Left lung (tissue), 10 donors: ENCODE results near the gene ATP6V0C. TPM values are rescaled to one million over a fixed set of nuclear protein-coding genes. Genes with fewer than 3 reads are reported as not detected.
"Not testable (repeated sequence)": the region's sequence is repeated elsewhere in the genome, so short reads cannot be mapped to it uniquely, and the experiment has no call there.

ENCODE experiments used
- ATAC-seq: fragments of 200-7000 bp; cut with Tn5 transposase; one replicate; pipeline ENCODE4 v1.9.1; 2020; ENCODE audit warnings: moderate library complexity
- DNase-seq, 4 donors: peaks; one replicate each; pipeline ENCODE4 v3.0.0-alpha.2; 2013 to 2020
- H3K27ac ChIP-seq, 2 donors: fragments of 200-600 bp; sonication (generic) in 1 of 2; one replicate each; pipeline versions ENCODE4 v1.5.0 to v1.8.0; 2020 to 2021
- H3K27me3 ChIP-seq, 2 donors: fragments of 200-600 bp; sonication (generic) in 1 of 2; one replicate each; pipeline versions ENCODE4 v1.5.0 to v1.8.0; 2020 to 2021
- H3K36me3 ChIP-seq, 2 donors: fragments of 200-600 bp; sonication (generic) in 1 of 2; one replicate each; pipeline versions ENCODE4 v1.5.0 to v1.8.0; 2020 to 2021
- H3K4me1 ChIP-seq, 2 donors: fragments of 200-600 bp; one replicate each; pipeline ENCODE4 v1.8.0; 2021
- H3K4me3 ChIP-seq, 2 donors: fragments of 200-600 bp; sonication (generic) in 1 of 2; one replicate each; pipeline versions ENCODE4 v1.5.0 to v1.8.0; 2020 to 2021; ENCODE audit warnings: mild to moderate bottlenecking in 1 of 2
- H3K9me3 ChIP-seq, 2 donors: fragments of 200-600 bp; sonication (generic) in 1 of 2; one replicate each; pipeline versions ENCODE4 v1.5.0 to v1.8.0; 2020 to 2021
- intact Hi-C, 2 donors: fragments of 100-400 bp; cut with DNase I; formaldehyde crosslinking; loops; one replicate each; pipeline versions ENCODE4 v1.11.2 to v1.14.2; 2022
- polyA plus RNA-seq, 6 donors: library from polyadenylated mRNA; unstranded; fragments of 120-200 nt; gene quantifications; one replicate each; pipeline ENCODE4 v1.2.1, GENCODE V29; 2013; ENCODE audit not compliant: insufficient read length in 6 of 6
- total RNA-seq, 2 donors: library from RNA; stranded (reverse); fragmentation: NEBNext Ultra II Directional; extraction: Animal tissue kit (Norgen Biotek cat#: 25700); gene quantifications; one replicate each; pipeline ENCODE4 v1.2.1, GENCODE V29; 2021
- TF ChIP-seq, protein P1 (sequence below), 2 donors: fragments of 200-600 bp; sonication (generic) in 1 of 2; IDR thresholded peaks; one replicate each; pipeline versions ENCODE4 v1.5.0 to v1.8.0; 2021; ENCODE audit warnings: antibody characterized with exemption in 2 of 2
- donor health status: DM: no; HTN: yes; CAD: no.
- donor health status: DM: no; HTN: no; CAD: no.

Gene ATP6V0C
- total and polyA plus RNA-seq, 8 donors = 76.6 to 333 (median 102) TPM

DNA sequence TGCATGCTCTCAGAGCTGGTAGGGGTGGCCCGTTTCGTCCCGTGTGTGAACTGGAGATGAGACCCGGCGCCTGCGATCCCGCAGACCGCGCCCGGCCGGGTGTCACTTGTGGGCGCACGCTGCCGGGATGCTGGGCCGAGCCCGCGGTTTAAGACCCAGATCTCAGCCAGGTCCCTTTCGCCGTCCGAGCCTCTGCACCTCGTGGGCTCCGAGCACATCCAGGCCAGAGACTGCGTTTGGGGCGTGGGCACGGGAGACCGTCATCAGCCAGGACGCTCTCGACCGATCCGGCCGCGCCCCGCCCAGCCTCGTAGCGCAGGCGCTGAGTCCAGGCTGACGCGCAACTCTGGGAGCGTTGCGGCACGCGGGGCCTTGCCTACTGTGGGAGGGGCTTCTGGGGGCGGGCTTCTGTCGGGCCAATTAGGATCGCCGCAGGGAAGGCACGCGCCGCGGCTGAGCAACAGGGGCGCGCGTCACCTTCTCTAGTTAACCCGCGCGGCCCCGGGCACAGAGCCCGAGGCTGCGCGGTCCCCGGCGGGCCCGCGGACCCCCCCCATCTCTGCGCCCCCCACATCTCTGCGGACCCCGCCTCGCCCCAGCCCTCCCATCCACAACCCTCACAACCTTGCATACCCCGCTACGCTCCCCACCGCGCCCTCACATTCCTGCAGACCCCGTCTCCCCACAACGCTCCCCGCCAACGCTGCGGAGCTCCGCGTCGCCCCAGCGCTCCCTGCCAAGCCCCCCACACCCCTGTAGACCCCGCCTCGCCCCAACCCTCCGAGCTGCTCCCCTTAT lies 18.1 kb downstream of the ATP6V0C start:
- peaks cover 2 to 56% of the 10 kb centered on the region in 2 donors for H3K4me1 ChIP-seq
- DNase-seq (peak; percentile 95 to 100 (median 99)), ATAC-seq (peak; percentile 94)
- H3K9me3 ChIP-seq = no peaks in the 10 kb centered on the region
- intact Hi-C loops = no loop called here
- peak overlapping the region; percentile 93 to 98 for H3K27ac ChIP-seq
- peaks cover 0 to 40% of the 10 kb centered on the region in 2 donors for H3K36me3 ChIP-seq
- TF ChIP-seq, protein P1, sequence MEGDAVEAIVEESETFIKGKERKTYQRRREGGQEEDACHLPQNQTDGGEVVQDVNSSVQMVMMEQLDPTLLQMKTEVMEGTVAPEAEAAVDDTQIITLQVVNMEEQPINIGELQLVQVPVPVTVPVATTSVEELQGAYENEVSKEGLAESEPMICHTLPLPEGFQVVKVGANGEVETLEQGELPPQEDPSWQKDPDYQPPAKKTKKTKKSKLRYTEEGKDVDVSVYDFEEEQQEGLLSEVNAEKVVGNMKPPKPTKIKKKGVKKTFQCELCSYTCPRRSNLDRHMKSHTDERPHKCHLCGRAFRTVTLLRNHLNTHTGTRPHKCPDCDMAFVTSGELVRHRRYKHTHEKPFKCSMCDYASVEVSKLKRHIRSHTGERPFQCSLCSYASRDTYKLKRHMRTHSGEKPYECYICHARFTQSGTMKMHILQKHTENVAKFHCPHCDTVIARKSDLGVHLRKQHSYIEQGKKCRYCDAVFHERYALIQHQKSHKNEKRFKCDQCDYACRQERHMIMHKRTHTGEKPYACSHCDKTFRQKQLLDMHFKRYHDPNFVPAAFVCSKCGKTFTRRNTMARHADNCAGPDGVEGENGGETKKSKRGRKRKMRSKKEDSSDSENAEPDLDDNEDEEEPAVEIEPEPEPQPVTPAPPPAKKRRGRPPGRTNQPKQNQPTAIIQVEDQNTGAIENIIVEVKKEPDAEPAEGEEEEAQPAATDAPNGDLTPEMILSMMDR (IDR thresholded peaks at IDR 0.05) = no peak
- peak overlapping the region; percentile 48 to 56 for H3K4me3 ChIP-seq
- no peaks in the 10 kb centered on the region for H3K27me3 ChIP-seq

DNA sequence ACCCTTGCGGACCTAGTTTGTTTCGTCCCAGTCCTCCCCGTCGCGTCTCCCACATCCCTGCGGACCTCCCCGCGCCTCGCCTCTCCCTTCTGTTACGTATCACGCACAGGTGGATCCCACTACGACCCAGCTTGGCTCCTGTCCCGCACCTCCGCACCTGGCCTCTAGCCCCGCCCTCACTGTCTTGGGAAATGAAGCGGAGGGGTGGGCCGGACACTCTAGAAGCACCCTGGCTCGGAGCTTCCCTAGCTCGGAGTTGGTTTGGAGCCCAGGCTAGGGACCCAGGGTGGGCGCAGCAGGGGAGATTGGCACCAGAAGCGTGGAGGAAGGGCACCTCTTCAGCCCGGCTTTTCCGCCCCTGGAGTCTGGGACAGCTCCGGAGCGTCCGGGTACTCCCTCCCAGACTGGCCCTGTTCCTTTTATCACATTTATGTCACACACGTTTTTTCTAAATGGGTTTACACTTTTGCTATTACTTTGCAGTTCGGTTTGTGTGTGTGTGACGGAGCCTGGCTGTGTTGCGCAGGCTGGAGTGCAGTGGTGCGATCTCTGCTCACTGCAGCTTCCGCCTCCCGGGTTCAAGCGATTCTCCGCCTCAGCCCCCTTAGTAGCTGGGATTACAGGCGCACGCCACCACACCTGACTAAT lies 18.9 kb downstream of the ATP6V0C start:
- TF ChIP-seq, protein P1 (IDR thresholded peaks at IDR 0.05) = no peak
- Histone ChIP-seq H3K4me1 (peaks cover 2 to 59% of the 10 kb centered on the region in 2 donors), H3K27ac (peak overlapping the region; percentile 93 to 98), H3K4me3 (peak overlapping the region; percentile 48 to 56), H3K36me3 (peaks cover 0 to 33% of the 10 kb centered on the region in 2 donors), H3K9me3 (no peaks in the 10 kb centered on the region), H3K27me3 (no peaks in the 10 kb centered on the region)
- ATAC-seq (peak; percentile 60), DNase-seq (peak; percentile 56 to 89 (median 82))
- intact Hi-C loops = no loop called here

DNA sequence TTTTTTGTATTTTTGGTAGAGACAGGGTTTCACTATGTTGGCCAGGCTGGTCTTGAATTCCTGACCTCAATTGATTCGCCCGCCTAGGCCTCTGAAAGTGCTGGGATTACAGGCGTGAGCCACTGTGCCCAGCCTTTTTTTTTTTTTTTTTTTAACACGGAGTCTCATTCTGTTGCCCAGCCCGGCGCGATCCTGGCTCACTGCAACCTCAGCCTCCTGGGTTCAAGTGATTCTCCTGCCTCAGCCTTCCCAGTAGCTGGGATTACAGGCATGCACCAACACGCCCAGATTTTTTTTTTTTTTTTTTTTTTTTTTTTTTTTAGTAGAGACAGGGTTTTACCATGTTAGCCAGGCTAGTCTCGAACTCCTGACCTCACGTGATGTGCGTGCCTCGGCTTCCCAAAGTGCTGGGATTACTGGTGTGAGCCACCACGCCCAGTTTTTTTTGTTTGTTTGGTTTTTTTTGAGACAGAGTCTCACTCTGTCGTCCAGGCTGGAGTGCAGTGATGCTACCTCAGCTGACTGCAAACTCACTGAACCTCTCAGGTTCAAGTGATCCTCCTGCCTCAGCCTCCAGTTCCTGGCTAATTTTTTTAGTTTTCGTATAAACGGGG lies 19.5 kb downstream of the ATP6V0C start:
- H3K9me3 ChIP-seq, ATAC-seq, intact Hi-C loops, H3K27me3 ChIP-seq: not testable (repeated sequence)
- H3K4me3 ChIP-seq = peak overlapping the region; percentile 48 to 56
- H3K27ac ChIP-seq = peak overlapping the region; percentile 93 to 98
- peaks cover 2 to 59% of the 10 kb centered on the region in 2 donors for H3K4me1 ChIP-seq
- peaks cover 0 to 27% of the 10 kb centered on the region in 2 donors for H3K36me3 ChIP-seq
- peak in 1 of 4 donors; percentile 21 for DNase-seq

DNA sequence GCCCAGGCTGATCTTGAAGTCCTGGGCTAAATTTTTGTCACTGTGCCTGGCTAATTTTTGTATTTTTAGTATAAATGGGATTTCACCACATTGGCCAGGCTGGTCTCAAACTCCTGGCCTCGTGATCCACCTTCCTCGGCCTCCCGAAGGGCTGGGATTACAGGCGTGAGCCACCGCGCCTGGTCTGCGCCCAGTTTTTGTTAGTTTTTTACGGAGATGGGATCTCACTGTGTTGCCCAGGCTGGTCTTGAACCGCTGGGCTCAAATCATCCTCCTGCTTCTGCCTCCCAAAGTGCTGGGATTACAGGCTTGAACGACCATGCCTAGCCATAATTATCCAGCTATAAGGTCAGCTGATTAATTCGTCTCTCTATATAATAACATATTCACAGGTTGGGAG lies 20.2 kb downstream of the ATP6V0C start:
- peaks cover 4 to 64% of the 10 kb centered on the region in 2 donors for H3K4me1 ChIP-seq
- H3K9me3 ChIP-seq = no peaks in the 10 kb centered on the region
- H3K27me3 ChIP-seq = no peaks in the 10 kb centered on the region
- H3K4me3 ChIP-seq = no peak overlapping the region
- DNase-seq (peak in 1 of 4 donors; percentile 50), ATAC-seq (no peak)
- intact Hi-C loops = no loop called here
- H3K36me3 ChIP-seq = peaks cover 0 to 20% of the 10 kb centered on the region in 2 donors
- TF ChIP-seq, protein P1 (IDR thresholded peaks at IDR 0.05) = no peak
- H3K27ac ChIP-seq = no peak overlapping the region

DNA sequence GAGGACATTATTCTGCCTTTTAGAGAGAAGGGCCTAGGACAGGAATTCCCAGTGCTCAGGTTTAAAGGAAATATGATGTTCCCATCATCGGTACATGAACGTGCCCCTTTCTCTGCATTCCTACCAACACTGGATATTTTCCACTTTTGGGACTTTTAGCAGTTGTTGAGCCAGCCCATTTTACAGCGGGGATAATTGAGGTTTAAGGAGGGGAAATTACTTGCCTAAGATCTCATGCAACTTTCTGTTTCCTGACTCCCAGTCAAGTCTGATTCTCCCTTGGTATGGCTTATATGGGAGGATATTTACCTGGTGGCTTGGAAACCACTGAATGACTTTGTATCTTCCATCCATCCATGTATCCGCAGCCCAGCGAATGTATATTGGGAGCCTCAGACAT lies 20.6 kb downstream of the ATP6V0C start:
- DNase-seq, H3K4me3 ChIP-seq, H3K27ac ChIP-seq, H3K27me3 ChIP-seq, ATAC-seq, intact Hi-C loops, H3K9me3 ChIP-seq: not testable (repeated sequence)
- peaks cover 8 to 68% of the 10 kb centered on the region in 2 donors for H3K4me1 ChIP-seq
- H3K36me3 ChIP-seq = peaks cover 0 to 16% of the 10 kb centered on the region in 2 donors

DNA sequence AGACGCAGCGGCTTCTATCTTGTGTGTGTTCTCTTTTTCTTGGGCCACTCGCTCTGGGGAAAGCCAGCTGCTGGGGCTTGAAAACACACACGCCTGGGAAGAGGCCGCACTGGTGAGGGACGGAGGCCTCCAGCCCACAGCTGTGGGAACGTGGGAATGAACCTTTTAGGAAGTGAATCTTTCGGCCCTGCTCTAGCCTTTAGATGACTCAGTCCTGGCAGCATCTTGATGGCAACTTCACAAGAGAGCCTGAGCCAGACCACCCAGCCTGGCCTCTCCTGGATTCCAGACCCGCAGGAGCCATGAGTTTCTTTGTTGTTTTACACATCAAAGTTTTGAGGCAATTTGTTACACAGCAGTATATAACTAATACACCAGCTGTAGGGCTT lies 21.9 kb downstream of the ATP6V0C start:
- TF ChIP-seq, protein P1 (IDR thresholded peaks at IDR 0.05) = no peak
- H3K36me3 ChIP-seq = peaks cover 0 to 3% of the 10 kb centered on the region in 2 donors
- intact Hi-C loops = no loop called here
- peak overlapping the region; percentile 15 to 92 for H3K27ac ChIP-seq
- no peak overlapping the region for H3K4me3 ChIP-seq
- DNase-seq = peak in 1 of 4 donors; percentile 65
- no peaks in the 10 kb centered on the region for H3K9me3 ChIP-seq
- H3K4me1 ChIP-seq = peaks cover 15 to 73% of the 10 kb centered on the region in 2 donors
- H3K27me3 ChIP-seq = no peaks in the 10 kb centered on the region
- no peak for ATAC-seq
